Keratinocyte (primary cell): ENCODE data around the gene MOV10L1.

Experiments used
- EZH2 ChIP-seq: IDR thresholded peaks from one replicate; pipeline ENCODE4 v1.6.1; 2012; ENCODE audit warnings: inconsistent platforms, mild to moderate bottlenecking, low read length, moderate library complexity
- TF ChIP-seq, protein P1 (sequence below), 3 experiments: IDR thresholded peaks in 1 of 3; conservative IDR thresholded peaks in 1 of 3; optimal IDR thresholded peaks in 1 of 3; 2 replicates in 2 of 3; 3 replicates in 1 of 3; pipeline versions ENCODE3 to v1.5.1; 2011; ENCODE audit warnings: low read length in 3 of 3, mild to moderate bottlenecking in 3 of 3, moderate library complexity in 2 of 3, control low read depth in 1 of 3, inconsistent platforms in 1 of 3; ENCODE audit not compliant: insufficient read depth in 2 of 3; ENCODE audit errors: extremely low read depth in 1 of 3

DNA sequence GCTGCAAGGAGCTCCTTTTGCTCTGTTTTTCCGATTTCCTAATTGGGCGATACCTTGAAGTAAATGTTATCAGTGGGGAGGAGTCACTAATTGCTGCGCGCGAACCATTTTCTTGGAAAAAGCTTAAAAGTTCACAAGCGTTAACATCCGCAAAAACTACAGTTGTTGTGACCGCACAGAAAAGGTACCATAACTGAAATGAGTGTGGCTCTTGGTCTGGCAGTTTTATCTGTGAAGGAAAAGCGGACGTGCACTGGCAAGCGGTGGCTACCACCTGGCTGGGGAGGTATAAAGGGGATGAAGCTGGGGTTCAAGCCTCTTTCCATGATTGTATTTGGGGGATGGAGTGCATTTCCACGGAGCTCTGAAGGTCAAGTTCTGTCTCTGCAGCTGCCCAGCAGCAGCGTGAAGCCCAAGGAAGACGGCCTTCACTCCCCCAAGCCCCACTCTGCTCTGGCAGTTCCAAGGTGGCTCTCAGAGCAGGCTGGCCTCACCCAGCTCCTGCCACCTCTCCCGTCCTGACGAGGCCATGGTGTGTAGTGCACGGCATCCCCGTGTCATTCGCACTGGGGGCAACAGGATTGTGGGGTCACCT lies 27.5 kb downstream of the MOV10L1 start:
- TF ChIP-seq, protein P1, sequence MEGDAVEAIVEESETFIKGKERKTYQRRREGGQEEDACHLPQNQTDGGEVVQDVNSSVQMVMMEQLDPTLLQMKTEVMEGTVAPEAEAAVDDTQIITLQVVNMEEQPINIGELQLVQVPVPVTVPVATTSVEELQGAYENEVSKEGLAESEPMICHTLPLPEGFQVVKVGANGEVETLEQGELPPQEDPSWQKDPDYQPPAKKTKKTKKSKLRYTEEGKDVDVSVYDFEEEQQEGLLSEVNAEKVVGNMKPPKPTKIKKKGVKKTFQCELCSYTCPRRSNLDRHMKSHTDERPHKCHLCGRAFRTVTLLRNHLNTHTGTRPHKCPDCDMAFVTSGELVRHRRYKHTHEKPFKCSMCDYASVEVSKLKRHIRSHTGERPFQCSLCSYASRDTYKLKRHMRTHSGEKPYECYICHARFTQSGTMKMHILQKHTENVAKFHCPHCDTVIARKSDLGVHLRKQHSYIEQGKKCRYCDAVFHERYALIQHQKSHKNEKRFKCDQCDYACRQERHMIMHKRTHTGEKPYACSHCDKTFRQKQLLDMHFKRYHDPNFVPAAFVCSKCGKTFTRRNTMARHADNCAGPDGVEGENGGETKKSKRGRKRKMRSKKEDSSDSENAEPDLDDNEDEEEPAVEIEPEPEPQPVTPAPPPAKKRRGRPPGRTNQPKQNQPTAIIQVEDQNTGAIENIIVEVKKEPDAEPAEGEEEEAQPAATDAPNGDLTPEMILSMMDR (optimal IDR thresholded peaks at IDR 0.05 in 1 of 3, IDR thresholded peaks at IDR 0.05 in 1 of 3, conservative IDR thresholded peaks at IDR 0.05 in 1 of 3; ENCODE audit: extremely low read depth in 1 of 3, insufficient read depth in 2 of 3, low read length in 3 of 3): no peak
- no peak for TF ChIP-seq EZH2
